CD4-positive, alpha-beta T cell treated with Interleukin-6 at 100 ng/mL for 8 hours (primary cell): ENCODE data around the gene RERE.
"Not testable (repeated sequence)": the region's sequence is repeated elsewhere in the genome, so short reads cannot be mapped to it uniquely, and the experiment has no call there.

Experiments used
- DNase-seq: peaks from one replicate; pipeline ENCODE4 v3.0.0-alpha.2; 2020; ENCODE audit warnings: mixed read lengths, low spot score

Gene RERE

GRCh38 chr1:8797216-8797615, 20.2 kb downstream of the RERE start:
- DNase-seq = no peak

DNA sequence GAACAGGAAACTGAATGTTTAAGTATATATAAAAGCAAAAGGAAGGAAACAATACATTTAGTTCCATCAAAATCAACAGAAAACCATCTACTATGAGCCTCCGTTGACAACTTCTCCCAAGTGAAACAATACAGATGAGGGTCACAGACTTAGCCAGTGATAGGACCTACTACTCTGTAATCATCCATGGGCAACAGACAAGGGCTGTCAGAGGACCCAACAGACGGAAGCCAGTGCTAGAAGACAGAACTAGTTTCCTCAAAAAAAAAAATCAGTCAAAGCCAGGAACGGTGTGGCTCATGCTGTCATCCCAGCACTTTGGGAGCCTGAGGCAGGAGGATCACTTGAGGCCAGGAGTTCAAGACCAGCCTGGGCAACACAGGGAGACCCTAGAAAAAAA, 20.6 kb downstream of the RERE start:
- DNase-seq = no peak

DNA sequence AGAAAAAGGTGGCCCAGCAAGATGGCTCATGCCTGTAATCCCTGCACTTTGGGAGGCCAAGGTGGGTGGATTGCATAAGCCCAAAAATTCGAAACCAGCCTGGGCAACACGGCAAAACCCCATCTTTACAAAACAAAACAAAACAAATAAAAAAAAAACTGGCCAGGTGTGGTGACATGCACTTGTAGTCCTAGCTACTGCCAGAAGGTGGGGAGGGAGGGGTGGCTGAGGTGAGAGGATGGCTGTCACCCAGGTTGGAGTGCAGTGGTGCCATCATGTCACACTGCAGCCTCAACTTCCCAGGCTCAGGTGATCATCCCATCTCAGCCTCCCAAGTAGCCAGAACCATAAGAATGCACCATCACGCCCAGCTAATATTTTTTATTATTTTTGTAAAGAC, 22.8 kb downstream of the RERE start:
- no peak for DNase-seq

GRCh38 chr1:8791819-8792218, 25.6 kb downstream of the RERE start:
- DNase-seq = no peak

- no peak for DNase-seq
Observed at GRCh38 chr1:8790987-8791386, 26.5 kb downstream of the RERE start.

GRCh38 chr1:8790478-8790877, 27.0 kb downstream of the RERE start:
- no peak for DNase-seq

GRCh38 chr1:8789314-8790214, 27.9 kb downstream of the RERE start:
- DNase-seq = no peak

DNA sequence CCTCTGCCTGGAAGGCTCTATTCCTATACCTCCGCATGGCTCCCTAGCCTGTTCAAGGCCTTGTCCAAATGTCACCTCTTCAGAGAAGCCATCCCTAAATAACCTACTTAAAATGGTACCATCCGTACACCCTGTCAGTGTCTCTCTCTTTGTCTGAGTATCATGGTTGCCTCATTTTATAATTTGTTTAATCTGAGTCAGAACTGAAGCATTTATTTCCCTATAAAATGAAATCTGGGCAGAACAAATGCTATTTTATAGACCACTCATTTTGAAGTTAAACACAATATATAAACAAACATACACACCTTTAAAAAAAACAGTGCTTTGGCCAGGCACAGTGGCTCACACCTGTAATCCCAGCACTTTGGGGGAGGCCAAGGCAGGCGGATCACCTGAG, 30.2 kb downstream of the RERE start:
- DNase-seq = no peak

DNA sequence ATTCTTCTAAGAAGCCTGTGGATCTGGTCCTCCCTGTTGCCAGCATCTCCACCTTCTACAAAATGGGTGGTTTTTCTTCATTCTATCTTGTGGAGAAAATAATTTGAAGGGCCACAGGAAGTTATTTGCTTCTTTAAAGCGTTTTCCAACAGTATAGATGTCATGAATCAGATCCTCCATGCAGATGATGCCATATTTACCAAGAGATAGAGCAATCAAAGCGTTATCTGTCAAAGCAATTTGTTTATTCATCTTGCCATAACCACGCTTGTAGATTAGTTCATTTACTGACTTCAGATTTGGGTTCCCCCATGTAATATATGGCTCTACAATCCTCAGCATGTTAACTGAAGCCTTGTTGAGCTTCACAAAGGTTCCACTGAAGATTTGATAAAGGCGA, 31.2 kb downstream of the RERE start:
- not testable (repeated sequence) for DNase-seq

- DNase-seq = no peak
Observed at GRCh38 chr1:8782955-8783354, 34.5 kb downstream of the RERE start.

DNA sequence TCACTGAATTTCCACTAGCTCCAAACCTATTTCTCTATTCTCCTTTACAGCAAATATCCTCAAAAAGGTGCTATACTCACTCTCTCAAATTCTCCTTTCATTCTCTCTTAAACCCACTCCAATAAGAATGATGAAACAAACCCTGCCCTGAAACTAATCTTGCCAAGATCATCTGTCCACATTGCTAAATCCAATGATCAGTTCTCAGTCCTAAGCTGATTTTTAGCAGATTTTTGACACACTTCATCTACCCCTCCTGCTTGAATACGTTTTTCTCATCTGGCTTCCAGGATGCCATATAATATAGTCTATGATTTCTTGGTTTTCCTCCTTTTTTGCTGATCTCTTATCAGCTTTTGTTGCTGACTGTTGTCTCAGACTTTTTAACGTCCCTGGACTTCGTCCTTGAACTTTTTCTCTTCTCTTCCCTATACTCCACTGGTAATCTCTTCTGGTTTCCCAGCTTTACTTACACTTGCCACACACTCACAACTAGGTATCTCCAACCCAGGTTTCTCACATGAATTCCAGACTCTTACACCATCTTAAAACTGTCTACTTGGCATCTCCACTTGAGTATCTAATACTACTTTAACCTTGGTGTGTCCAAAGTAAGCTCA, 35.3 kb downstream of the RERE start:
- DNase-seq = no peak

GRCh38 chr1:8780405-8780804, 37.0 kb downstream of the RERE start:
- no peak for DNase-seq

DNA sequence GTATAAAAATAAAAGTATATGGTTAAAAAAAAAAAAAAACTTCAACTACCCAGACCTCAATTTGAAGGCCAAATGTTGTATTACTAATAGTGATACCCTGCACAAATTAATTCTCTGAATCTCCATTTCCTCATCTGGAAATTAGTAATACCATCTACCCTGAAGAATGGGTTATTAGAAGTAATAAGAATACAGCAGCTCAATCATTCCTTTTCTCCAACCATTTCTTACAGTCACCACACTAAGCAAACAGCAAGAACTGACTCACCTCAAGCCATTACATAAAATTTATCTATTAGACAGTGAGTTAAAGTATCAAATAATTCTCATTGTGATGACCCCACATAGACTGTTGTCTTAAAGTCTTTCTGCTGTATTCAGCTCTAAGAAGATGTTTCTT, 39.6 kb downstream of the RERE start:
- DNase-seq = no peak

- DNase-seq = no peak
Observed at GRCh38 chr1:8776104-8776503, 41.3 kb downstream of the RERE start.

GRCh38 chr1:8767006-8767405, 50.4 kb downstream of the RERE start:
- DNase-seq = no peak

GRCh38 chr1:8765198-8765597, 52.2 kb downstream of the RERE start:
- DNase-seq = no peak

- DNase-seq = no peak
Observed at GRCh38 chr1:8764293-8764937, 53.0 kb downstream of the RERE start.

GRCh38 chr1:8763888-8764287, 53.6 kb downstream of the RERE start:
- no peak for DNase-seq

DNA sequence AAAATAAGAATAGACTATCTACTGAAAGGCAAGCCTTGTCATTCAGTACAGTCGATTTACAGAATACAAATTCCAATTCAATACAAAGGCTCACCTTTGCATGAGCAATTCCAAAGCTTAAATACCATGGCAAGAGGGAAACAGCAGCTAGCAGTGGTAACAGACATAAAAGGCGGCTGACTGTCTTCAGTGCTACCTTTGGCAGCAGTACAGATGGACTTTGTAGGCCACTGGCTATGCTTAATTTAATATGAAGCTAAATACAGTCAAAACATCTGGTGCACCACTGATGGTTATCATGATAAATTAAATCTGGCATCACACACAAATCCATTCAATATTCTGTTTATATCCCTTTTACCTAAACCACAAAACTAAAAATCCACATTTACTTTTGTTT, 62.4 kb downstream of the RERE start:
- DNase-seq = no peak

GRCh38 chr1:8754247-8754650, 63.2 kb downstream of the RERE start:
- no peak for DNase-seq

- no peak for DNase-seq
Observed at GRCh38 chr1:8753736-8754135, 63.7 kb downstream of the RERE start.

GRCh38 chr1:8752921-8753713, 64.3 kb downstream of the RERE start:
- no peak for DNase-seq
